ENCODE results near the gene SLC1A7. TPM values are rescaled to one million over a fixed set of nuclear protein-coding genes. Genes with fewer than 3 reads are reported as not detected.

Gene SLC1A7
- total and polyA plus RNA-seq, 2 of the 13 experiments (the other 11 are each of a cell fraction or from before 2014, with no cell fraction given) = 0.04 to 2.0 TPM

DNA sequence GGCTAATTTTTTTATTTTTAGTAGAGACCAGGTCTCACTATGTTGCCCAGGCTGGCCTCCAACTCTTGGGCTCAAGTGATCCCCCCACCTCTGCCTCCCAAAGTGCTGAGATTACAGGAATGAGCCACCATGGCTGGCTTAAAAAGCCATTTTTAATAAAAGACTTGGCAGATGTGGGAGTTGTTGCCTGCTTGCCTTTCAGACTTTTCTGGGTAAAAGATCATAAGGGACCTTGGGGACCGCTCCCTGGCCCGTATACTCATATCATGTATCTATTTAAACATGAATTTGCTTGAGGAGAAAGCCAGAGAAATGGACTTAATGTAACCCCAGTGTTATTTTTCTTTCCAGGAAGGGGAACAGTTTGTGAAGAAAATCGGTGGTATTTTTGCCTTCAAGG is 103.9 kb downstream of the SLC1A7 start:
- in situ Hi-C loops (cut with HindIII; ENCODE audit: extremely low pct_ligation_motif_present, low pct_unique_long_range_greater_than_20kb) = no loop called here
- intact Hi-C loops (cut with micrococcal nuclease; ENCODE audit: unreplicated experiment) = no loop called here
- 94% methylated on average over 3 of the region's 3 CpGs for WGBS (ENCODE audit: low lambda C conversion rate)

More for the DNA sequence above, 103.9 kb downstream of the SLC1A7 start:
- TF ChIP-seq ZFP36 (IDR thresholded peaks at IDR 0.05; ENCODE audit: borderline replicate concordance, low read depth, low read length, partially characterized antibody) (no peak), KLF6 (CRISPR knock-in tag; IDR thresholded peaks at IDR 0.05) (no peak), IKZF5 (CRISPR knock-in tag; IDR thresholded peaks at IDR 0.05) (no peak), ZBTB20 (CRISPR knock-in tag; IDR thresholded peaks at IDR 0.05; ENCODE audit: borderline replicate concordance, low read depth) (no peak), ZFY (CRISPR knock-in tag; IDR thresholded peaks at IDR 0.05) (no peak), PHF5A (CRISPR knock-in tag; IDR thresholded peaks at IDR 0.05; ENCODE audit: low read depth, unreplicated experiment) (no peak), ZSCAN12 (CRISPR knock-in tag; IDR thresholded peaks at IDR 0.05) (no peak), ZMYM3 (CRISPR knock-in tag; IDR thresholded peaks at IDR 0.05) (no peak), ZNF614 (CRISPR knock-in tag; IDR thresholded peaks at IDR 0.05; ENCODE audit: borderline replicate concordance) (no peak), ZNF777 (CRISPR knock-in tag; IDR thresholded peaks at IDR 0.05) (no peak), HNRNPUL1 (IDR thresholded peaks at IDR 0.05; ENCODE audit: low read depth, low read length) (no peak), ZNF772 (CRISPR knock-in tag; IDR thresholded peaks at IDR 0.05) (no peak), TBX2 (CRISPR knock-in tag; IDR thresholded peaks at IDR 0.05; ENCODE audit: borderline replicate concordance) (no peak)
- TF ChIP-seq, protein P1, sequence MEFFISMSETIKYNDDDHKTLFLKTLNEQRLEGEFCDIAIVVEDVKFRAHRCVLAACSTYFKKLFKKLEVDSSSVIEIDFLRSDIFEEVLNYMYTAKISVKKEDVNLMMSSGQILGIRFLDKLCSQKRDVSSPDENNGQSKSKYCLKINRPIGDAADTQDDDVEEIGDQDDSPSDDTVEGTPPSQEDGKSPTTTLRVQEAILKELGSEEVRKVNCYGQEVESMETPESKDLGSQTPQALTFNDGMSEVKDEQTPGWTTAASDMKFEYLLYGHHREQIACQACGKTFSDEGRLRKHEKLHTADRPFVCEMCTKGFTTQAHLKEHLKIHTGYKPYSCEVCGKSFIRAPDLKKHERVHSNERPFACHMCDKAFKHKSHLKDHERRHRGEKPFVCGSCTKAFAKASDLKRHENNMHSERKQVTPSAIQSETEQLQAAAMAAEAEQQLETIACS (CRISPR knock-in tag; IDR thresholded peaks at IDR 0.05) = no peak
- TF ChIP-seq, protein P2, sequence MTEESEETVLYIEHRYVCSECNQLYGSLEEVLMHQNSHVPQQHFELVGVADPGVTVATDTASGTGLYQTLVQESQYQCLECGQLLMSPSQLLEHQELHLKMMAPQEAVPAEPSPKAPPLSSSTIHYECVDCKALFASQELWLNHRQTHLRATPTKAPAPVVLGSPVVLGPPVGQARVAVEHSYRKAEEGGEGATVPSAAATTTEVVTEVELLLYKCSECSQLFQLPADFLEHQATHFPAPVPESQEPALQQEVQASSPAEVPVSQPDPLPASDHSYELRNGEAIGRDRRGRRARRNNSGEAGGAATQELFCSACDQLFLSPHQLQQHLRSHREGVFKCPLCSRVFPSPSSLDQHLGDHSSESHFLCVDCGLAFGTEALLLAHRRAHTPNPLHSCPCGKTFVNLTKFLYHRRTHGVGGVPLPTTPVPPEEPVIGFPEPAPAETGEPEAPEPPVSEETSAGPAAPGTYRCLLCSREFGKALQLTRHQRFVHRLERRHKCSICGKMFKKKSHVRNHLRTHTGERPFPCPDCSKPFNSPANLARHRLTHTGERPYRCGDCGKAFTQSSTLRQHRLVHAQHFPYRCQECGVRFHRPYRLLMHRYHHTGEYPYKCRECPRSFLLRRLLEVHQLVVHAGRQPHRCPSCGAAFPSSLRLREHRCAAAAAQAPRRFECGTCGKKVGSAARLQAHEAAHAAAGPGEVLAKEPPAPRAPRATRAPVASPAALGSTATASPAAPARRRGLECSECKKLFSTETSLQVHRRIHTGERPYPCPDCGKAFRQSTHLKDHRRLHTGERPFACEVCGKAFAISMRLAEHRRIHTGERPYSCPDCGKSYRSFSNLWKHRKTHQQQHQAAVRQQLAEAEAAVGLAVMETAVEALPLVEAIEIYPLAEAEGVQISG (CRISPR knock-in tag; IDR thresholded peaks at IDR 0.05) = no peak
- Histone ChIP-seq H2AFZ (ENCODE audit: low read length) (no peak overlapping the region), H3K9ac (ENCODE audit: insufficient read depth, low read depth, low read length) (no peak overlapping the region), H3K27ac (ENCODE audit: extremely low read length, insufficient read depth, low read length) (no peak overlapping the region), H3K9me3 (ENCODE audit: low read length) (no peaks in the 10 kb centered on the region), H3K79me2 (ENCODE audit: insufficient read depth, low read length) (no peaks in the 10 kb centered on the region), H3K36me3 (replicated peaks in 1 of 2; ENCODE audit: control insufficient read depth in 1 of 2, insufficient read depth in 2 of 2, low read length in 2 of 2) (peaks cover 9 to 33% of the 10 kb centered on the region in 2 experiments; a peak in 4 of 5 replicates), H3K4me3 (replicated peaks in 1 of 3; ENCODE audit: insufficient read depth in 1 of 3, low read depth in 2 of 3, low read length in 3 of 3) (no peak overlapping the region), H3K4me1 (ENCODE audit: insufficient read depth, low read length) (peaks cover 14% of the 10 kb centered on the region), H3K27me3 (ENCODE audit: control insufficient read depth in 1 of 2, insufficient read depth in 2 of 2, low read length in 2 of 2) (no peaks in the 10 kb centered on the region), H3K4me2 (ENCODE audit: low read depth, low read length) (no peak overlapping the region), H4K20me1 (ENCODE audit: insufficient read depth, low read length) (no peaks in the 10 kb centered on the region)
- no peak for FAIRE-seq
- CTCF ChIA-PET (ENCODE audit: low intra/inter-chr PET ratio, low total read pairs) = no interaction called here
- no peak for ATAC-seq
- POLR2A ChIA-PET = no interaction called here
- no peak for DNase-seq (ENCODE audit: low spot score)
- BruUV-seq (replicated peaks) = no TSS peak

All from HepG2 (cell line).